ENCODE measurements around the gene SPDL1. TPM values are rescaled to one million over a fixed set of nuclear protein-coding genes. Genes with fewer than 3 reads are reported as not detected.

The SPDL1 gene
- total RNA-seq, 4 donors from 2014 or later: 5.8 to 19.2 (median 9.9) TPM

DNA sequence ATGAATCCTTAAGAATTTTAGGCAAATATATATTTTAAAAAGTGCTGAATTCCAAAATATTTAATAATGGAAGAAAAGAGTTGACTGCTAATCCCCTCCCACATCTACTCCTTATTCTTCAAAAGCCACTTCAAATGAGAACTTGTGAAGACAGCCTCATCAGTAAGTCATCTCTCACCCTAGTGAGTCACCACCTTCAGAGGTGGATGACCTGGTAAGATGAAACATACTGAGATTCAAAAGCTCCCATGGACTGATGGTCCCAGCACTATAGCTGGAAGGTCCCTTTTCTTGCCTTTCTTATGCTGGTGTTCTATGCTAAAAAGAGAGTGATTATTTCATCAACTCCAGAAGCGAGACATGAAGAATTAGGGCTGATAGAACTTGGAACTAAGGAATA lies 37.8 kb upstream of the SPDL1 start:
- no peak for TF ChIP-seq CTCF (IDR thresholded peaks at IDR 0.05; ENCODE audit: low read depth)

- no peak for TF ChIP-seq CTCF (IDR thresholded peaks at IDR 0.05; ENCODE audit: low read depth)
Measured at GRCh38 chr5:169546346-169546745, 37.2 kb upstream of the SPDL1 start.

- TF ChIP-seq CTCF (IDR thresholded peaks at IDR 0.05; ENCODE audit: low read depth): no peak
Measured at GRCh38 chr5:169547508-169547907, 36.1 kb upstream of the SPDL1 start.

GRCh38 chr5:169548315-169548714 lies 35.3 kb upstream of the SPDL1 start:
- TF ChIP-seq CTCF (IDR thresholded peaks at IDR 0.05; ENCODE audit: low read depth): no peak

- no peak for TF ChIP-seq CTCF (IDR thresholded peaks at IDR 0.05; ENCODE audit: low read depth)
Measured at GRCh38 chr5:169549453-169550100, 34.0 kb upstream of the SPDL1 start.

GRCh38 chr5:169550227-169550626 lies 33.3 kb upstream of the SPDL1 start:
- no peak for TF ChIP-seq CTCF (IDR thresholded peaks at IDR 0.05; ENCODE audit: low read depth)

DNA sequence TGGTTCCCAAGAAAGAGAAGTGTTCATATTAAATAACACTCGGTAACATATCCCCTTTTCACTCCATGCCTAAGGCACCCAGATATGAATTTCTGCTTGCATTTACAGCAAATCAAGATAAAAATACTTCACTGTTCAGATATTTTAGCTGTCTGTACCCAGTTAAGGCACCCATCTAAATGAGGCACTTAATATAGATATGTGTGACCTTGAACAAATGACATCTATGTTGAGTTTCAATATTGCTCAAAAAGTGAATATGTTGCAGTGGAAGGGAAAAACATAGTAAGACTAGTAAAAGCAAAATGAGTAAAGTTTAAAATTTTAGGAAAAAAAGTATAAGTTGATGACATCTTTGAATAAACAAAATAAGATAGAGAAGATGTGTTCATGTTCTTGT lies 32.4 kb upstream of the SPDL1 start:
- no peak for TF ChIP-seq CTCF (IDR thresholded peaks at IDR 0.05; ENCODE audit: low read depth)
